Hepatocyte (in vitro differentiated cells): ENCODE results near the gene ITFG1.

Source experiments
- CTCF ChIP-seq: fragments of 200-600 bp; sonication (generic); IDR thresholded peaks from 2 replicates; pipeline ENCODE4 v1.5.1; 2016; ENCODE audit warnings: antibody characterized with exemption, mild to moderate bottlenecking; ENCODE audit not compliant: poor library complexity
- EZH2phosphoT487 ChIP-seq: fragments of 200-600 bp; sonication (generic); IDR thresholded peaks from one replicate; pipeline ENCODE4 v1.6.1; 2018; ENCODE audit warnings: antibody characterized with exemption, mild to moderate bottlenecking, low read depth, moderate library complexity; ENCODE audit not compliant: unreplicated experiment, severe bottlenecking

GRCh38 chr16:47459603-47460002, 1.3 kb downstream of the ITFG1 start:
- TF ChIP-seq CTCF (no peak), EZH2phosphoT487 (no peak)
